OCI-LY3 (cell line): ENCODE measurements around the gene FAM161B.

Experiments used
- CTCF ChIP-seq: fragments of 200-600, 300-600 bp; sonication (generic); IDR thresholded peaks from 2 replicates; pipeline ENCODE4 v1.5.1; 2014; ENCODE audit warnings: antibody characterized with exemption, low read length, low read depth
- EZH2phosphoT487 ChIP-seq: fragments of 200-600 bp; shearing (Covaris generic); IDR thresholded peaks from 2 replicates; pipeline ENCODE4 v1.6.1; 2018; ENCODE audit warnings: antibody characterized with exemption, mixed run types, low read depth

- TF ChIP-seq EZH2phosphoT487 (no peak), CTCF (no peak)
Measured at GRCh38 chr14:73924337-73924736, 25.6 kb downstream of the FAM161B start.
